WI38 (cell line): ENCODE data around the gene RPL35.

Source experiments
- H3K4me3 ChIP-seq: 2 replicates; pipeline ENCODE4 v1.5.1; 2011; ENCODE audit warnings: low read depth, mild to moderate bottlenecking, control low read depth, low read length
- TF ChIP-seq, protein P1 (sequence below): IDR thresholded peaks from 2 replicates; pipeline ENCODE4 v1.5.1; 2012; ENCODE audit warnings: low read depth, mild to moderate bottlenecking, control low read depth, low read length

RPL35 gene

DNA sequence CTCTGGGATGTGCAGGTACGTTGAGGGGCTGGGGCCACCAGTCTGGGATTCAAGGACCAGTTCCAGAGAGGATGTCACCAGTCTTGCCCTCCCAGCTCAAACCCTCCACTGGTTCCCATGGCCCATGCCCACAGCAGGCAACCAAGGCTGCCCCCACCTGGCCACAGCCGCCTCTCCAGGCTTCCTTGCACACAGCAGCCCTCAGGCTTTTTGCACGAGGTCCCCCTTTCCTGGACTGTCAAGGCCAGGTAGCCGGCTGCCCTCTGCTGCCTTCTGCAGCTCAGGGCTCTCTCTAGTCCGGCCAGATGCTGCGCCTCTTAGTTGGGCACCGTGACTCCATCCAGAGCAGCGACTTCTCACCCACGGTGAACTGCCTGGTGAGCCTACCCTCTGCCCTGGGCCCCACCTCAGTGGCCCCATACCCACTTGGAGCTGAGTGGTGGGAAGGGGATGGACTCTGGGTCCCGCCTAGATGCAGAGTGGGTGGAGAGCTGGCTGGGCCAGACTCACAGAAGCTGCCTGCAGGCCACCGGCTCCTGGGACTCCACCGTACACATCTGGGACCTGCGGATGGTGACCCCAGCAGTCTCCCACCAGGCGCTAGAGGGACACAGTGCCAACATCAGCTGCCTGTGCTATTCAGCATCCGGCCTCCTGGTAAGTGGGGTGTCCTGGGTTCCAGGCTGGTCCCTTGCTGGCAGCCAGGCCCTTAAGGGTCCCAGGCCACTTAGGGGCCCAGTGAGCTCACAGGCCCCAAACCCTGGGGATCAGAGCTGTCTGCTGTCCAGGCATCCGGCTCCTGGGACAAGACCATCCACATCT, 5.6 kb downstream of the RPL35 start:
- TF ChIP-seq, protein P1, sequence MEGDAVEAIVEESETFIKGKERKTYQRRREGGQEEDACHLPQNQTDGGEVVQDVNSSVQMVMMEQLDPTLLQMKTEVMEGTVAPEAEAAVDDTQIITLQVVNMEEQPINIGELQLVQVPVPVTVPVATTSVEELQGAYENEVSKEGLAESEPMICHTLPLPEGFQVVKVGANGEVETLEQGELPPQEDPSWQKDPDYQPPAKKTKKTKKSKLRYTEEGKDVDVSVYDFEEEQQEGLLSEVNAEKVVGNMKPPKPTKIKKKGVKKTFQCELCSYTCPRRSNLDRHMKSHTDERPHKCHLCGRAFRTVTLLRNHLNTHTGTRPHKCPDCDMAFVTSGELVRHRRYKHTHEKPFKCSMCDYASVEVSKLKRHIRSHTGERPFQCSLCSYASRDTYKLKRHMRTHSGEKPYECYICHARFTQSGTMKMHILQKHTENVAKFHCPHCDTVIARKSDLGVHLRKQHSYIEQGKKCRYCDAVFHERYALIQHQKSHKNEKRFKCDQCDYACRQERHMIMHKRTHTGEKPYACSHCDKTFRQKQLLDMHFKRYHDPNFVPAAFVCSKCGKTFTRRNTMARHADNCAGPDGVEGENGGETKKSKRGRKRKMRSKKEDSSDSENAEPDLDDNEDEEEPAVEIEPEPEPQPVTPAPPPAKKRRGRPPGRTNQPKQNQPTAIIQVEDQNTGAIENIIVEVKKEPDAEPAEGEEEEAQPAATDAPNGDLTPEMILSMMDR = peak; percentile 35; the same call in 1 of the 2 replicates
- no peak overlapping the region for H3K4me3 ChIP-seq

DNA sequence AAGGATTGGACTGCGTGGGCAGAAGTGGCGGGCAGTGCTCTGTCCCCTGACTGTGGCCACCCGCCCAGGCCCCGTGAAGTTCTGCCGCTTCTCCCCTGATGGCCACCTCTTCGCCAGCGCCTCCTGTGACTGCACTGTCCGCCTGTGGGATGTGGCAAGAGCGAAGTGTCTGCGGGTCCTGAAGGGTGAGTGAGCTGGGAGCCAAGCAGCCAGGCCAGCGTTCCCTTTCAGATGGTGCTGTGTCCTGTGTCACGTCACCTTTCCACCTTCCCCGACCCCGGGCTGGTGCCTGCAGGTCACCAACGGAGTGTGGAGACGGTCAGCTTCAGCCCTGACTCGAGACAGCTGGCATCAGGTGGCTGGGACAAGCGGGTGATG, 6.2 kb downstream of the RPL35 start:
- TF ChIP-seq, protein P1 = no peak
- H3K4me3 ChIP-seq = no peak overlapping the region

DNA sequence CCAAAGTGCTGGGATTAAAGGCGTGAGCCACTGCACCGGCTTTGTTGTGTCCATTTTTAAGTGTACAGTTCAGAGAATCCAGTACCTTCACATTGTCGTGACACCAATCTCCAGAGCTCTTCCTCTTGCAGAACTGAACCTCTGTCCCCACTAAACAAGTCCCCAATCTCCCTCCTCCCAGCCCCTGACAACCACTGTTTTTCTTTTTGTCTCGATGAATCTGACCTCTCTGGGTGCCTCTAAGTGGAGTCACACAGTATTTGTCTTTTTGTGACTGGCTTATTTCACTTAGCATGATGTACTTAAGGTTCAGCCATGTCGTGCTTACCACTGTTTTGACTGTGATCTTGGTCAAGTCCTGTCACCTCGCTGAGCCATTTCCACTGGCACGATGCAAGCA, 6.9 kb downstream of the RPL35 start:
- H3K4me3 ChIP-seq = no peak overlapping the region
- TF ChIP-seq, protein P1 = no peak

DNA sequence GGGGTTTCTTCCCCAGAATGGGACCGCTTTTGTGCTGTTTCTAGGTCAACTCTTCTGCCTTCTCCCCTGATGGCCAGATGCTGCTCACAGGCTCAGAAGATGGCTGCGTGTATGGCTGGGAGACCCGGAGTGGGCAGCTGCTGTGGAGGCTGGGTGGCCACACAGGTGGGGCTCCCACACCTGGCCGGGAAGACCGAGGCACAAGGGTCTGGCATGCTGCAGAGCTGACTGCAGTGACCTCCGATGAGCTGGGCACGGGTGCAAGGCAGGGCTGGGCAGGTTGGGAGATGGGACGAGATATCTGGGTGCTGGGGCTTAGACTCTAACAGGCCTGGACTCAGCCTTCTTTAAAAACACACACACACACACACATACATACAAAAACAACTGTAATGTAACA, 7.6 kb downstream of the RPL35 start:
- TF ChIP-seq, protein P1 = no peak
- no peak overlapping the region for H3K4me3 ChIP-seq

DNA sequence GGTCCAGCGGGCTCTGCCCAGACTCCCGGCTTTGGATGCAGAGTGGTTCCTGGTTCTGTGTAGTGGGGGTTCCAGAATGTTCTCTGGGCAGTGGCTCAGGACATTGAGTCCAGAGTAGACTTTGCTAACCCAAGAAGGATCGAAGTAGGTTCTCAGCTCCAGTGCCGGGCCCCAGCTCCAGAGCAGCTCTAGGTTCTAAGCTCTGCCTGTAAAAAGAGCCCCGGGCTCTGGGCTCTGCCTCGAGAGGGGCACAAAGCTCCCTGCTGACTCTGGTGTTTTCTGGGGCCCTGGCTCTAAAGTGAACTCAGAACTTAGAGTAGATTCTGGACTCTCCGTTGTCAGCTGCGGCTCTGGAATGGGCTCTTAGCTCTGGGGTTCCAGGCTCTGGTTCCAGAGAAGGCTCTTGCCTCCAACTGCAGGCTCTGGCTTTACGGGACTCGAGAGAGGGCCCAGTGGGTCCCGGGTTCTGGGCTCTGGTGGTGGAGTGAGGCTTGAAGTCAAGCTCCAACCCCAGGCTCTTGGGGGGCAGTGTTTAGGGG, 8.1 kb downstream of the RPL35 start:
- TF ChIP-seq, protein P1 = no peak
- H3K4me3 ChIP-seq = peak overlapping the region; percentile 53

DNA sequence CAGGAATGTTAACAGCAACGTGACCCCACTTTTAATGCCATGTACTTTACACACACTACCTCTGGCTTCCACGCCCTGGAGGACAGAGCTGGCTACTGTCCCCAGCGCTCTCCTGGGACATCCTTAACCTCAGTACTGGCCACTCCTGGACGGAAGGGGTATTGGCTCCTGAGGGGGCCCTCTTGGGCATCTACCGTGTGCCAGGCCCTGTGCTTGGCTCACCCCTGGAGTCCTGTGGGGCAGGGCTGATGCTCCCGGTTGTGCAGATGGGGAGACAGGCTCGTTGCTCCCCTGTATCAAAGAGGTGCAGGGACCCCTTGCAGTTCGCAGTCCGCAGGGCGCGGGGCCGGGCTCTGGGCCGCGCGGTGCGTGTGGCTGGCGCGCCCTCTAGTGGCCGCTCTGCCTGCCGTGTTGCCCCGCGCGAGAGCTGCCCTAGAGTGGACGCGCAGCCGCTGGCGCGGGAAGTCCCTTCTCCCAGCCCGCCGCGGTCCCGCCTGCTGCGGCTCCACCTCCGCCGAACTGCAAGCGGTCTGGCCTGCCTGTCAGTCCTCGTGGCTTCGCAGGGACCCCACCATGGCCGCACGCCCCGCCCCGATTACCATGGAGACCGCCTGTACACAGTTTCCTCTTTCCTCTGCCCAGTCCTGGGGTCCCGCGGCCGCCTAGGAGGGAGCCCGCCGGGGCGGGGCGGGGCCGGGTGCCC, 8.8 kb downstream of the RPL35 start, which contains the start of gene WDR38:
Gene WDR38 (plus strand): TSS at position 632 of the 703 bp plus-strand sequence. CDS start 72 bp downstream, outside the sequence.
- TF ChIP-seq, protein P1 = peak; percentile 95
- H3K4me3 ChIP-seq = peak within 1 kb of the TSS; percentile 53
